Activated effector memory CD4-positive, alpha-beta T cell treated with anti-CD3 and anti-CD28 coated beads, Interleukin-2, amount 50 U/mL, for 16 hours (primary cell): Measurements from ENCODE around the gene FMNL2.
"Not testable (repeated sequence)": the region's sequence is repeated elsewhere in the genome, so short reads cannot be mapped to it uniquely, and the experiment has no call there.

Experiments used
- DNase-seq: peaks from one replicate; pipeline ENCODE4 v3.0.0-alpha.2; 2020

FMNL2 gene

DNA sequence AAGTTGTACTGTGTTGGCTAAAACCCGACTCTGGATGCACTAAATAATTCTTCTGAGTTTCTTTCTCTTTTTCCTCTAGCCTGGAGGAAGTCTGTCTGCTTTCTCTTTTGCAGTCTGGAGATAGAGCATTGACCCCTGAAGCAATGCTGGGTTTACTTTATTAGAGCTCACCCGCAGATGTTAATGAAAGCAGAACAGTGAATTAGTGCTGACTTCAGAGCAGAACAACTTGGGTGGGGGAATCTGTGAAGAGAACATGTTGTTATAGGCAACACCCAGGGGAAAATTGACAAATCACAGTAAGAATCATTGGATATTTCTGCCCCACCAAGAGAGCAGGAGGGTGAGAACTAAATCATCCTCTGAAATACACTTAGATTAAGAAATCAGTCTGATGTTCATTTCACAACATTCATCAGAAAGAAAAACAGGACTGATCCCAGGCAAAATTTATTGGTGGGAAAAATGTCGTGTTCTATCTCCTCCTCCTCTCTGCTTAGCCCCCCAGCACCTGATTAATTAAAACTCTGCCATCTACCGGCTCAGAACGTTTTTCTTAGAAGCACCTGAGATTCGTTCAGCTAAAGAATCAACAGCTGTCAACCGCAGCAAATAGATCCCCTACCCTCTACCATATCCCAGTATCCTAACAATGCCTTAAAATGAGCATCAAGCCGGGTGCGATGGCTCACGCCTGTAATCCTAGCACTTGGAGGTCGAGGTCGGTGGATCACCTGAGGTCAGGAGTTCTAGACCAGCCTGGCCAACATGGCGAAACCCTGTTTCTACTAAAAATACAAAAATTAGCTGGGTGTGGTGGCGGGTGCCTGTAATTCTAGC, 165.1 kb downstream of the FMNL2 start:
- no peak for DNase-seq

GRCh38 chr2:152500772-152501171, 165.8 kb downstream of the FMNL2 start:
- no peak for DNase-seq

GRCh38 chr2:152501666-152502065, 166.7 kb downstream of the FMNL2 start:
- DNase-seq, result no peak

- no peak for DNase-seq
Measured at GRCh38 chr2:152504618-152505017, 169.6 kb downstream of the FMNL2 start.

DNA sequence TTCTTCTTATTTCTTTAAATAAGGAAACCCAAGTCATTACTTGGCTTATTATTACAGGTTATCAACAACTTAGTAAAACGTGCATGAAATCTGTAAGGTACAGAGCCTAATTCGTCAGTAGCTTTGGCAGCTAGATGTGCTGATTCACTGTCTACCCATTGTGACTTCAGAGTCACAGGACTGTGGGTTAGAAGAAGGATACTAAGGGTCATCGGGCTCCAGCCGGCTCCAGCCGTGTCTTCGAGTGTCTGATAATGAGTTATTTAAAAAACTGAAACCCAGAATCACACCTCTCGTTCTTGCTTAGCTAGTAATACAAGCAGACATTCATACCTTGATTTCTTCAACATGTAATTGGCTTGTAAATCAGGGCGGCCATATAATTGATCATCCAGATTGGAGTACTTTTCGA, 170.5 kb downstream of the FMNL2 start:
- DNase-seq, result no peak

- DNase-seq, result no peak
Measured at GRCh38 chr2:152506843-152507242, 171.9 kb downstream of the FMNL2 start.

GRCh38 chr2:152507907-152508306, 172.9 kb downstream of the FMNL2 start:
- no peak for DNase-seq

DNA sequence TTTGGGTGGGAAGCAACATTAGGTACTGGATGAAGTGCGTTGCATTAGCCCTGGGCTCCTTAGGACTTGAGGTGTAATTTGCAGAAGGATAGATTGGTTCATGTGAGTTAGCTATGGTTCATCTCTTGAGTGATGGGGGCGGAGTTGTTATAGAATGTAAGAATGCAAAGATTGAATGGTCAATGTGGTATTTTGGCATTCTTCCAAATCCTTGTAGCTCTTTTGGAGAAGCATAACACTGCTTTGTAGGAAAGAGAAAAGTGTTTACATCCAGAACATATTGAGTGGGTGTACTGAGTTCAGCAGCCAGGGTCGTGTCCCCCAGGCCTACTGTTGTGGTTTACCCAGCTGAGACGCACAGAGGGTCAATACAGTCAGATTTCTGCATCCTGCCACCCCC, 173.5 kb downstream of the FMNL2 start:
- no peak for DNase-seq

DNA sequence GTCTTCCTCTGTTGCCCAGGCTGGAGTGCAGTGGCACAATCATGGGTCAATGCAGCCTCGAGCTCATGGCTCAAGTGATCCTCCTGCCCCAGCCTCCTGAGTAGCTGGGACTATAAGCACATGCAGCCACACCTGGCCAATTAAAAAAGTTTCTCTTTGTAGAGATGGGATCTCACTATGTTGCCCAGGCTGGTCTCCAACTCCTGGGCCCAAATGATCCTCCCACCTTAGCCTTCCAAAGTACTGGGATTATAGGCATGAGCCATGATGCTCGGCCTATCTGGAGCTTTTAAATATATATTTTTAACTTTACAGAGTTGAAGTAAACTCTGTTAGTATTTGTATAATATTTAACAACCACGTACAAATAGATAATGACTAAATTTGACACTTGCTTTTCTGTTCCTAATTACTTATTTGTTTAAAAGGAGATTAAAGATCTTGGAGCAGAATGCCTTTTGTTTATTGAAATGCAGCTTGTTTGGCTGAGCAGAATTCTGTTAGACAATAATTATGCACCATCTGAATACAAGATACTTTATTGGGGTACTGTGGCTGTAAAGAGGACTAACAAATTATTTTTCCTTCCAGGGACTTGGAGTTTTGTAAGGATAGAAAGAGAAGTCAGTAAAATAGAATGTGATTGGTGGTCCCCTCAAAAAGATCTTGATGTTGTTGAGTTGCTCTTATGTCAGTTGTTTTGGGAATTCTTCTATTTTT, 175.0 kb downstream of the FMNL2 start:
- DNase-seq, result no peak

DNA sequence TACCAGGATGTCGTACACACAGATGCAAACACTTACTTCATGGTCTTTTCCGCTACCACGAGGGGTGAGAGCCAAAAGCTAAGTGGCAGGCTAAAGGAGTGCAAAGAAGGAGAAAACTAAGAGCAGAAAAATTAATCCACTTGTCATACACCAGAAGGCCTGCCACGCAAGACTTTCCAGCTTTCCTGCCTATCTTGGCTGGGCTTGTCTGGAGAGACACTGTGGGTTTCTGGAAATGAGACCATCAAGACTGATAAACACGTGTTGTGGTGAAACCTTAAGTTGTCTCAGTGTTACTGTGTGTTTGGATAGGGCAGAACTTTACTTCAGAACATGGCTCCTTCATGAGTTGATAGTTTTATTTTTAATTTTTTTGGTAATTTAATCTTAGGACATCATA, 175.6 kb downstream of the FMNL2 start:
- DNase-seq, result no peak

- no peak for DNase-seq
Measured at GRCh38 chr2:152511981-152512380, 177.0 kb downstream of the FMNL2 start.

- no peak for DNase-seq
Measured at GRCh38 chr2:152513029-152513428, 178.1 kb downstream of the FMNL2 start.

DNA sequence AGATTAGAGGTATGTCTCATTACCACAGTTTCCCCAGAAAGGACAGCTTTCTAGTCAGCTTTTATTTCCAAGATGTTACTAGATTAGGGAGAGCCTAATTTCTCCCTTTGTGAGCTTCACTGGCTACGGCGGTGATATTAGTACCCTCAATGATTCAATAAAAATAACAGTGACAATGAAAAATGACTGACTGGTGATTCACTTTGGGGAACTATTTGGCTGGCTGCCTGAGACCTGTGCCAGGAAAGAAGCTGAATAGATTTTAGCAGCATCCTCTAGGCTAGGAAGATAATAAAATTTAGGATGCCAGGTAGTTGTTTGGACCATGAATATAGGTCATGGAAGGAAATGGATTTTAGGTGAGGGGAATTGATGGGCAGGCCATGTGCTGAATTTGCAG, 178.7 kb downstream of the FMNL2 start:
- DNase-seq, result no peak

GRCh38 chr2:152518034-152518433, 183.1 kb downstream of the FMNL2 start:
- DNase-seq, result no peak

DNA sequence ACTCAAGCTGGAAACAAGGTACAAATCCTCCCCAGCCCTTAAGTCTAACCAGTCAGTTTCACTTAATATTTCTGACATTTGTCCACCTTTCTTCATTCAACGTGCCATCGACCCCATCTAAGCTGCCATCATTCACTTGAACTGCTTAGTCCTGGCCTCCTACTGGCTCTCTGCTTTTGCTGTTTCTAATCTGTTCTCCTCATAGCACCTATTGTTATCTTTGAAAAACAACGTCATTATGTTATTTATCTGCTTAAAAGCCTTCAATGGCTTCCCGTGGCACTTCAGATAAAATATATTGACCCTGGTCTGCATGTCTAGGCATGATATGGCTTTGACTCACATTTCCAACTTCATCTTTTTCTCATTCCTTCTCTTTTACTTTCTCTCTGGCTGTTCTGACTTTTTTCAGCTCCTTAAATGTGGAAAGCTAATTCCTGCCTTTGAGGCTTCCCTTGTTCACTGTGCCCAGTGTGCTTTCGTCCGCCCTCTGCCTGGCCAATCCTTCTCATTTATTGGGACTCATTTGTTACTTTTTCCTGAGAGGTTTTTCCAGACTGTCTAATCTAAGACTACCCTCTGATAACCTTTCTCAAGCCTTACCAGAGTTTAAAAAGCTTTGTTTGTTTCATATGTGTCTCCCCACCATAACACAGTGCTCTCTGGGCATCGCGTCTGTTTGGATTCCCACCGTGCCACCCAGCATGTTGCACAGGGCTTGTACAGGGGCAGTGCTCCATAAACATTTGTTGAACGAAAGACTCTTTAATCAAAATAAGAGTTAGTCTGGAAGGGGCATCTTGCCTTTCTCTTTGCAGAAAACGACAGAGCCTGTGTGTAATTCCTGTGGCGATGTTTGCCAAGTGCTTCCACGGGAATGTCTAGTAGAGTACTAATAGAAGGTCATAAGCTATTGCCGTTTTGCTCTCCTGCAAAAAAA, 183.9 kb downstream of the FMNL2 start:
- DNase-seq, result no peak

DNA sequence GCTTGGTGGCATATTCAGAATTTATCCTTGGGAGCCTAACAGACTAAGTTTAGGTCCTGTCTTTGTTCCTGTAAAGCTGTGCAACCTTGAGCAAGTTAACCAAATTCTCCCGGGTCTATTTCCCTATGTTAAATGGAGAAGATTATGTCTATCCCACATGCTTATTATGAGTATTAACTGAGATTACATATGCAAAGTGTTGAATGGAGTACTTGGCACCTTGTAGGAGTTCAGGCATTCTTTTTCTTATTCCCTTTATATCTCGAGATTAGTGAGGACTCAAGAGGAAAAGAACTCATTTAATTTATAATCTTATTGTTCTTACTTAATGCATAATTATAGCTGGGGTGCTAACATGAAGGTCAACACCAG, 184.6 kb downstream of the FMNL2 start:
- DNase-seq, result no peak

DNA sequence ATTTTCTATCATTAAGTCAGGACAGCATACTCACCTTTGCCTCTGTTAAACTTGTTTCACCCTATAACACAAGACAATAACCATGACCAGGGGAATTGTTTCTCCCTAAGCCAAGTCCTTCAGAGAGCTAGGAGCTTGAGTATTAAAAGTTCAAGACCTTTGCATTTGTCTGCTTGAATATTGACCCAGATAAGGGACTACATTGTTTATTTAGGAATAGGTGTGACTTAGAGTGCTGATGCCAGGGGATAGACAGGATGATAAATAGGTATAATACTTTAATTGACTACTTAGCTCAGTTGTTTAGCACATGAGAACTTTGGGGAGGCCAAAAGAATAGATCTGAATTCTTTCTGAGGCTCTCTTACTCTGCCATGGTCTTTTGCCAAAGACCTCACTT, 185.8 kb downstream of the FMNL2 start:
- no peak for DNase-seq

DNA sequence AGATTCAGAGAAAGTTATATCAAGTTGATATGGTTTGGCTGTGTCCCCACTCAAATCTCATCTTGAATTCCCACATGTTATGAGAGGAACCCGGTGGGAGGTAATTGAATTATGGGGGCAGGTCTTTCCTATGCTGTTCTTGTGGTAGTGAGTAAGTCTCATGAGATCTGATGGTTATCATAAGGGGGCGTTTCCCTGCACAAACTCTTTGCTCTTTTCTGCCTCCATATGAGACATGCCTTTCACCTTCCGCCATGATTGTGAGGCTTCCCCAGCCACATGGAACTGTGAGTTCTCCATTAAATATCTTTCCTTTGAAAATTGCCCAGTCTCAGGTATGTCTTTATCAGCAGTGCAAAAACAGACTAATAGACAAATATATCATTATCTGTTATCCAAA, 187.5 kb downstream of the FMNL2 start:
- DNase-seq, result not testable (repeated sequence)

- no peak for DNase-seq
Measured at GRCh38 chr2:152523091-152523490, 188.1 kb downstream of the FMNL2 start.

DNA sequence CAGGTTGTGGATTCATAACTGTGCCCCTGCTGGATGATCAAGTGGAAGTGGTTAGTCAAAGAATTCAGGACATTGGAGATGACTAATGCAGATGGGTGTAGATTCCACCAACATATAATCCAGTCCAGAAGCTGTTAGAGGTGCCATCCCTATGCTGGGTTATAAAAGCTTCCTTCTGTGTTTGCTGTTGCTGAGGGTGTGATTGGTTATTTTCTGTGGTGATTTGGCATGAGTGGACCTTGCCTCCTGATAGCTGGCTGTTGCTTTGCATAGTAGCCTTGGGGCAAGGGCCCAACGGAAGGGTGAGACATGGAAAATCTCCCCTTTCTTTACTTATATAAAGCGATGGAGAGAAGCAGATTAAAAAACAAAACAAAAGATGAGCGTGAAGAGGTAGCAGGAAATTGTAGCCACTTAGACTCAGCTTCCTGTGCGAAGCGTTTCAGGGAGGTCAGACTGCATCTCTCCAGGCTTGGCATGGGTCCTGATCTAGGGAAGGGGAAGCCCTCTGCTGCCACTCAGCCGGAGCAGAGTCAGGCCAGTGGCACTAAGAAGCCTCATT, 190.4 kb downstream of the FMNL2 start:
- DNase-seq, result no peak

- DNase-seq, result no peak
Measured at GRCh38 chr2:152529420-152530115, 194.6 kb downstream of the FMNL2 start.

- no peak for DNase-seq
Measured at GRCh38 chr2:152532241-152532640, 197.3 kb downstream of the FMNL2 start.
